ENCODE measurements around the gene SPATS2L. TPM values are rescaled to one million over a fixed set of nuclear protein-coding genes. Genes with fewer than 3 reads are reported as not detected.

The SPATS2L gene
- polyA plus RNA-seq, 1 of the 3 experiments (the other 2 are of a cell fraction), result 86.8 TPM

DNA sequence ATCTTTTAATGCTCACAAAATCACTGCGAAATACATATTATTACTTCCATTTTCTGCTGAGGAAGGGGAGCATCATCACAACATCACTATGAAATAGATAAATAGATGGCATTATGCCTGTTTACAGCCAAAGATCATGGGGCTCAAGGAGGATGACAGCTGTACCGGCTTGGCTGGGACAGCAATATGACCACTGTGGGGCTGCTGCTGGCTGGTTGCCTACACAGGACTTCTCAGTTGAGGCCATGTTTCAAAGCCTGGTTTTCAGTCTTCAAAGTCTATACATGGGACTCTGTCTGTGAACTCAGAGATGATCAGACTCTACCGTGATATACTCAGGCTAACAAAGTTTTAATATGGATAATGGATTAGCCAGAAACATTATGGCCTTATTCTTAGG is 58.7 kb downstream of the SPATS2L start (continued):
- TF ChIP-seq, protein P1, sequence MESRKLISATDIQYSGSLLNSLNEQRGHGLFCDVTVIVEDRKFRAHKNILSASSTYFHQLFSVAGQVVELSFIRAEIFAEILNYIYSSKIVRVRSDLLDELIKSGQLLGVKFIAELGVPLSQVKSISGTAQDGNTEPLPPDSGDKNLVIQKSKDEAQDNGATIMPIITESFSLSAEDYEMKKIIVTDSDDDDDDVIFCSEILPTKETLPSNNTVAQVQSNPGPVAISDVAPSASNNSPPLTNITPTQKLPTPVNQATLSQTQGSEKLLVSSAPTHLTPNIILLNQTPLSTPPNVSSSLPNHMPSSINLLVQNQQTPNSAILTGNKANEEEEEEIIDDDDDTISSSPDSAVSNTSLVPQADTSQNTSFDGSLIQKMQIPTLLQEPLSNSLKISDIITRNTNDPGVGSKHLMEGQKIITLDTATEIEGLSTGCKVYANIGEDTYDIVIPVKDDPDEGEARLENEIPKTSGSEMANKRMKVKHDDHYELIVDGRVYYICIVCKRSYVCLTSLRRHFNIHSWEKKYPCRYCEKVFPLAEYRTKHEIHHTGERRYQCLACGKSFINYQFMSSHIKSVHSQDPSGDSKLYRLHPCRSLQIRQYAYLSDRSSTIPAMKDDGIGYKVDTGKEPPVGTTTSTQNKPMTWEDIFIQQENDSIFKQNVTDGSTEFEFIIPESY (IDR thresholded peaks at IDR 0.05; ENCODE audit: borderline replicate concordance, low read depth), result no peak

DNA sequence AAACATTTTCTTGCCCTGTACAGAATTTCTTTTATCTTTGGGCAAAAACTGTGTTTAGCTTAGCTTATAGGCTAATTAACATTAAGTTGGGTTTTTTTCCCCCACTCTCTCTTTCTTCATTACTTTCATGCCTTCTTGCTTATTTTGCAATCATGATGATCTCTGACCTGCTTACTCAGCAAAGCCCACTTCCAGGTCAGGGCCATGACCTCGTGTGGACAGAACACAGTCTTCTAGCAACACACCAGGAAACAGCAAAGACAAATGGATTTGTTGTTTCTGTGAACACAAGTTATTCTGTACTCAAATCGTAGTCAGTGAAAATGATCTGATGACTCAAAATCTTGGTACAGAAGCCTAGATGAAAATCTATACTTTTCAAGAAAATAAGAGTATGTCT is 60.7 kb downstream of the SPATS2L start:
- WGBS (ENCODE audit: low lambda C conversion rate), result 32% methylated on average over 2 of the region's 2 CpGs
- Histone ChIP-seq H3K4me3 (ENCODE audit: low read depth in 2 of 2, low read length in 1 of 2) (no peak overlapping the region), H3K27me3 (ENCODE audit: insufficient read depth) (no peaks in the 10 kb centered on the region), H3K79me2 (ENCODE audit: insufficient read depth) (peaks cover 80% of the 10 kb centered on the region), H3K4me1 (ENCODE audit: control insufficient read depth in 1 of 2, insufficient read depth in 2 of 2, low read depth in 1 of 2, low read length in 1 of 2) (peaks cover 6 to 21% of the 10 kb centered on the region in 2 experiments; a peak in 2 of 4 replicates), H2AFZ (ENCODE audit: low read depth) (0 out of 2 replicates have a peak overlapping the region, but pooled peaks have one; percentile 36), H3K36me3 (replicated peaks in 1 of 2; ENCODE audit: control insufficient read depth in 1 of 2, insufficient read depth in 2 of 2, low read length in 1 of 2) (peaks cover 0 to 4% of the 10 kb centered on the region in 2 experiments), H3K9ac (no peak overlapping the region), H3F3A (replicated peaks; ENCODE audit: insufficient read depth) (no peaks in the 10 kb centered on the region), H4K20me1 (ENCODE audit: insufficient read depth) (no peaks in the 10 kb centered on the region), H3K27ac (ENCODE audit: low read depth in 2 of 2, low read length in 1 of 2) (no peak overlapping the region; a peak in 1 of 4 replicates), H3K9me3 (no peaks in the 10 kb centered on the region), H3K4me2 (0 out of 2 replicates have a peak overlapping the region, but pooled peaks have one; percentile 13), H3K9me2 (no peaks in the 10 kb centered on the region)
- DNase-seq, result no peak
- ChIA-PET POLR2A (no interaction called here), CTCF (no interaction called here)
- TF ChIP-seq TAF1 (IDR thresholded peaks at IDR 0.05; ENCODE audit: borderline replicate concordance, low read depth, low read length) (no peak), RCOR1 (IDR thresholded peaks at IDR 0.05; ENCODE audit: low read length) (no peak)

DNA sequence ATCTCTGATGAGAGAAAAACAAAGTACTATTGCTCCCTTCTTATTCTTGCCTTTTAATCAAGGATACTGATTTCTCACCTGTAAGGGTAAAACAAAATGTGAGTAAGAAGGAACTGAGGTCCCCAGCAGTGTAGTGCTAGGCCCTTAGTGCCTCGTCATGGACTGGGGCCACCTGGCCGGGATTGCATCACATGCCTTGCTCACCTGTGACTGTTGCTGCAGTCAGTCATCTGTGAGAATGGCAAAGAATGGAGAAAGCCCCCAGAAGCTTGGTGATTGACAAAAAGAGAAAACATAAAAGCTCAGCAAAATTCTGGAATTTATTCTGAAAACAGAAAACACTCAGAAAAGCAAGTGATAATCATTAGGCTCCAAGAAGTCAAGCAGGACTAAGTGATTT is 63.4 kb downstream of the SPATS2L start:
- Histone ChIP-seq H3K27ac (ENCODE audit: low read depth in 2 of 2, low read length in 1 of 2) (no peak overlapping the region), H3K9me2 (no peaks in the 10 kb centered on the region), H3K9ac (no peak overlapping the region), H3K27me3 (ENCODE audit: insufficient read depth) (no peaks in the 10 kb centered on the region), H3F3A (replicated peaks; ENCODE audit: insufficient read depth) (peaks cover 7% of the 10 kb centered on the region), H2AFZ (ENCODE audit: low read depth) (no peak overlapping the region), H3K36me3 (replicated peaks in 1 of 2; ENCODE audit: control insufficient read depth in 1 of 2, insufficient read depth in 2 of 2, low read length in 1 of 2) (peaks cover 0 to 4% of the 10 kb centered on the region in 2 experiments), H3K4me2 (no peak overlapping the region), H3K9me3 (no peaks in the 10 kb centered on the region), H3K4me3 (ENCODE audit: low read depth in 2 of 2, low read length in 1 of 2) (no peak overlapping the region), H3K4me1 (ENCODE audit: control insufficient read depth in 1 of 2, insufficient read depth in 2 of 2, low read depth in 1 of 2, low read length in 1 of 2) (peaks cover 4 to 11% of the 10 kb centered on the region in 2 experiments; a peak in 2 of 4 replicates), H3K79me2 (ENCODE audit: insufficient read depth) (peaks cover 82% of the 10 kb centered on the region), H4K20me1 (ENCODE audit: insufficient read depth) (no peaks in the 10 kb centered on the region)
- TF ChIP-seq, protein P2, sequence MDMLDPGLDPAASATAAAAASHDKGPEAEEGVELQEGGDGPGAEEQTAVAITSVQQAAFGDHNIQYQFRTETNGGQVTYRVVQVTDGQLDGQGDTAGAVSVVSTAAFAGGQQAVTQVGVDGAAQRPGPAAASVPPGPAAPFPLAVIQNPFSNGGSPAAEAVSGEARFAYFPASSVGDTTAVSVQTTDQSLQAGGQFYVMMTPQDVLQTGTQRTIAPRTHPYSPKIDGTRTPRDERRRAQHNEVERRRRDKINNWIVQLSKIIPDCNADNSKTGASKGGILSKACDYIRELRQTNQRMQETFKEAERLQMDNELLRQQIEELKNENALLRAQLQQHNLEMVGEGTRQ (IDR thresholded peaks at IDR 0.05; ENCODE audit: borderline replicate concordance, low read depth, low read length), result no peak
- TF ChIP-seq, protein P1 (IDR thresholded peaks at IDR 0.05; ENCODE audit: borderline replicate concordance, low read depth), result no peak
- TF ChIP-seq POLR2AphosphoS5 (IDR thresholded peaks at IDR 0.05; ENCODE audit: low read depth, low read length), result no peak
- TF ChIP-seq NRF1 (IDR thresholded peaks at IDR 0.05; ENCODE audit: low read depth, low read length), result no peak
- no peak for TF ChIP-seq RXRA (IDR thresholded peaks at IDR 0.05; ENCODE audit: borderline replicate concordance, low read depth)
- no peak for TF ChIP-seq JUND (IDR thresholded peaks at IDR 0.05)
- TF ChIP-seq, protein P3, sequence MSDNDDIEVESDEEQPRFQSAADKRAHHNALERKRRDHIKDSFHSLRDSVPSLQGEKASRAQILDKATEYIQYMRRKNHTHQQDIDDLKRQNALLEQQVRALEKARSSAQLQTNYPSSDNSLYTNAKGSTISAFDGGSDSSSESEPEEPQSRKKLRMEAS (IDR thresholded peaks at IDR 0.05; ENCODE audit: low read depth), result no peak
- TF ChIP-seq EP300 (IDR thresholded peaks at IDR 0.05; ENCODE audit: borderline replicate concordance in 1 of 2, low read depth in 1 of 2, low read length in 1 of 2), result no peak
- TF ChIP-seq MEF2A (IDR thresholded peaks at IDR 0.05; ENCODE audit: borderline replicate concordance, low read depth), result no peak
- TF ChIP-seq FOSL2 (IDR thresholded peaks at IDR 0.05; ENCODE audit: borderline replicate concordance, low read depth), result no peak
- TF ChIP-seq NFIC (IDR thresholded peaks at IDR 0.05; ENCODE audit: borderline replicate concordance), result no peak
- TF ChIP-seq YY1 (IDR thresholded peaks at IDR 0.05; ENCODE audit: low read depth), result no peak
- TF ChIP-seq TEAD4 (IDR thresholded peaks at IDR 0.05; ENCODE audit: borderline replicate concordance, insufficient read depth), result no peak
- WGBS (ENCODE audit: low lambda C conversion rate), result 45% methylated on average over 2 of the region's 2 CpGs
- no peak for DNase-seq
- CTCF ChIA-PET, result no interaction called here
- POLR2A ChIA-PET, result no interaction called here
